Liver (tissue), 3 donors: Measurements from ENCODE around the gene FAM111A.

Source experiments
- CTCF ChIP-seq: fragments of 150-350 bp; IDR thresholded peaks from 2 replicates; pipeline ENCODE4 v1.5.1; 2017; ENCODE audit warnings: improper control_type of control experiment, low read depth, low read length; ENCODE audit not compliant: missing input control
- FOXA1 ChIP-seq: IDR thresholded peaks from 2 replicates; pipeline ENCODE4 v1.6.1; 2016; ENCODE audit warnings: antibody characterized with exemption
- JUND ChIP-seq, 2 donors: IDR thresholded peaks; 2 replicates each; pipeline ENCODE4 v1.6.1; 2016; ENCODE audit warnings: antibody characterized with exemption in 2 of 2
- RAD21 ChIP-seq, 2 donors: IDR thresholded peaks; 2 replicates each; pipeline ENCODE4 v1.6.1; 2016; ENCODE audit warnings: antibody characterized with exemption in 2 of 2, mild to moderate bottlenecking in 2 of 2
- RXRA ChIP-seq, 2 donors: IDR thresholded peaks; 2 replicates each; pipeline ENCODE4 v1.6.1; 2017 to 2018; ENCODE audit warnings: antibody characterized with exemption in 2 of 2, mild to moderate bottlenecking in 1 of 2
- TF ChIP-seq, protein P1 (sequence below): IDR thresholded peaks from 2 replicates; pipeline ENCODE4 v1.6.1; 2016; ENCODE audit warnings: antibody characterized with exemption
- donor health status: healthy.
- donor health status: healthy.

- TF ChIP-seq, protein P1, sequence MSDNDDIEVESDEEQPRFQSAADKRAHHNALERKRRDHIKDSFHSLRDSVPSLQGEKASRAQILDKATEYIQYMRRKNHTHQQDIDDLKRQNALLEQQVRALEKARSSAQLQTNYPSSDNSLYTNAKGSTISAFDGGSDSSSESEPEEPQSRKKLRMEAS = no peak
- TF ChIP-seq CTCF (no peak), RXRA (IDR thresholded peaks at IDR 0.05) (no peak), JUND (IDR thresholded peaks at IDR 0.05) (no peak), FOXA1 (no peak), RAD21 (IDR thresholded peaks at IDR 0.05) (no peak)
Measured at GRCh38 chr11:59164028-59164427, 21.4 kb downstream of the FAM111A start.
